Endodermal cell (in vitro differentiated cells): ENCODE results near the gene PLXNC1. TPM values are rescaled to one million over a fixed set of nuclear protein-coding genes. Genes with fewer than 3 reads are reported as not detected.
A peak's percentile ranks its signal among the peaks of the same experiment; 100 is the strongest.

Experiments used
- DNase-seq: peaks from one replicate; pipeline ENCODE4 v3.0.0-alpha.2; 2017
- H3K27ac ChIP-seq: 2 replicates; pipeline ENCODE4 v1.5.1; 2013; ENCODE audit warnings: mild to moderate bottlenecking, low read depth, low read length, moderate library complexity
- H3K27me3 ChIP-seq: 2 replicates; pipeline ENCODE4 v1.6.1; 2013; ENCODE audit warnings: mild to moderate bottlenecking, low read length, moderate library complexity; ENCODE audit not compliant: insufficient read depth, control insufficient read depth, poor library complexity, severe bottlenecking
- H3K36me3 ChIP-seq: 2 replicates; pipeline ENCODE4 v1.7.0; 2013; ENCODE audit warnings: mild to moderate bottlenecking, low read length, moderate library complexity; ENCODE audit not compliant: control insufficient read depth, insufficient read depth
- H3K4me1 ChIP-seq: one replicate; pipeline ENCODE4 v1.7.0; 2013; ENCODE audit warnings: low read length; ENCODE audit not compliant: control insufficient read depth, insufficient read depth
- H3K4me3 ChIP-seq: 2 replicates; pipeline ENCODE4 v1.5.1; 2013; ENCODE audit warnings: mild to moderate bottlenecking, low read length, moderate library complexity
- H3K9ac ChIP-seq: 2 replicates; pipeline ENCODE4 v1.6.1; 2013; ENCODE audit warnings: mild to moderate bottlenecking, low read length, moderate library complexity; ENCODE audit not compliant: poor library complexity, severe bottlenecking; ENCODE audit errors: extremely low read depth
- H3K9me3 ChIP-seq: 2 replicates; pipeline ENCODE4 v1.6.1; 2013; ENCODE audit warnings: mild to moderate bottlenecking, low read length, moderate library complexity; ENCODE audit not compliant: control insufficient read depth
- H3K27ac Mint-ChIP-seq: 2 replicates; pipeline ENCODE4 v1.8.0; 2020; ENCODE audit warnings: mixed read lengths
- H3K27me3 Mint-ChIP-seq: 2 replicates; pipeline ENCODE4 v1.8.0; 2021; ENCODE audit warnings: mild to moderate bottlenecking, mixed read lengths; ENCODE audit not compliant: insufficient read depth
- H3K36me3 Mint-ChIP-seq: 2 replicates; pipeline ENCODE4 v1.8.0; 2020; ENCODE audit warnings: low read depth, mixed read lengths
- H3K4me1 Mint-ChIP-seq: 2 replicates; pipeline ENCODE4 v1.8.0; 2020; ENCODE audit warnings: mixed read lengths
- H3K4me3 Mint-ChIP-seq: 2 replicates; pipeline ENCODE4 v1.8.0; 2020; ENCODE audit warnings: mild to moderate bottlenecking, moderate library complexity, mixed read lengths
- H3K9me3 Mint-ChIP-seq: 2 replicates; pipeline ENCODE4 v1.8.0; 2020; ENCODE audit warnings: mild to moderate bottlenecking, mixed read lengths
- WGBS, 2 experiments: methylation state at CpG; one replicate each; pipeline versions ENCODE4 v1.1.5 to v1.1.7; 2013; ENCODE audit warnings: missing lambda C conversion rate in 2 of 2, mixed read lengths in 1 of 2; ENCODE audit not compliant: insufficient coverage in 1 of 2, insufficient read length in 1 of 2; 5-methylcytosine and 5-hydroxymethylcytosine counted together
- total RNA-seq, 2 donors: library from RNA; stranded (reverse); fragmentation: NEBNext Ultra II Directional in 1 of 2; extraction: Animal tissue kit (Norgen Biotek cat#: 25700) in 1 of 2; gene quantifications; 2 replicates in 1 of 2; 3 replicates in 1 of 2; pipeline ENCODE4 v1.2.1, GENCODE V29; 2021
- TF ChIP-seq, protein P1 (sequence below): fragments of 200-600 bp; sonication (generic); conservative IDR thresholded peaks from 2 replicates; pipeline ENCODE4 v1.5.0; 2021; ENCODE audit warnings: antibody characterized with exemption, mild to moderate bottlenecking

The PLXNC1 gene
- total RNA-seq, 2 donors from 2014 or later = 1.6 to 1.9 TPM

DNA sequence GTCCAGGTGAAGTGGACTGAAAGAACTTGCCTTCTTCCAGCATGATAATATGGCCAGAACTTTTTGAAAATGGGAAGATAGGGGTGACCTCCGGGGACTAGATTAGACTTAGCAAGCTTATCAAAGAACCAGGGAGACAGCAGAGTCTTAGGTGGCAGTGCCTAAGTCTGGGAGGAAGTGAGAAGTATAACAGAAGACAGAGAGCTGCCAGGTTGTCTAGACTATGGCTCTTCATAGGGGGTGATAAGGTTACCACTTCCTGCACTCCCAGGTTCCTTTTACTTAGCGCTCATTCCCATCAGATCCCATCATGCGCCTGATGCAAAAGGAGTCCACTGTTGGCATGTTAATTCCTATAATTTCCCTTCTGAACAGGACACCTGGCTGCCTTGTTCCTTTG is 69.9 kb downstream of the PLXNC1 start:
- Histone ChIP-seq H3K27ac (no peak overlapping the region), H3K4me3 (no peak overlapping the region), H3K9ac (no peak overlapping the region), H3K36me3 (no peaks in the 10 kb centered on the region), H3K4me1 (no peaks in the 10 kb centered on the region), H3K27me3 (no peaks in the 10 kb centered on the region), H3K9me3 (no peaks in the 10 kb centered on the region)
- no peaks in the 10 kb centered on the region for H3K9me3 Mint-ChIP-seq
- no peak overlapping the region for H3K4me3 Mint-ChIP-seq
- no peaks in the 10 kb centered on the region for H3K36me3 Mint-ChIP-seq
- WGBS, 2 experiments = 97 to 100% methylated on average over 2 to 3 of the region's 3 CpGs
- no peaks in the 10 kb centered on the region for H3K4me1 Mint-ChIP-seq
- peak; percentile 20 for DNase-seq
- no peak overlapping the region for H3K27ac Mint-ChIP-seq
- TF ChIP-seq, protein P1, sequence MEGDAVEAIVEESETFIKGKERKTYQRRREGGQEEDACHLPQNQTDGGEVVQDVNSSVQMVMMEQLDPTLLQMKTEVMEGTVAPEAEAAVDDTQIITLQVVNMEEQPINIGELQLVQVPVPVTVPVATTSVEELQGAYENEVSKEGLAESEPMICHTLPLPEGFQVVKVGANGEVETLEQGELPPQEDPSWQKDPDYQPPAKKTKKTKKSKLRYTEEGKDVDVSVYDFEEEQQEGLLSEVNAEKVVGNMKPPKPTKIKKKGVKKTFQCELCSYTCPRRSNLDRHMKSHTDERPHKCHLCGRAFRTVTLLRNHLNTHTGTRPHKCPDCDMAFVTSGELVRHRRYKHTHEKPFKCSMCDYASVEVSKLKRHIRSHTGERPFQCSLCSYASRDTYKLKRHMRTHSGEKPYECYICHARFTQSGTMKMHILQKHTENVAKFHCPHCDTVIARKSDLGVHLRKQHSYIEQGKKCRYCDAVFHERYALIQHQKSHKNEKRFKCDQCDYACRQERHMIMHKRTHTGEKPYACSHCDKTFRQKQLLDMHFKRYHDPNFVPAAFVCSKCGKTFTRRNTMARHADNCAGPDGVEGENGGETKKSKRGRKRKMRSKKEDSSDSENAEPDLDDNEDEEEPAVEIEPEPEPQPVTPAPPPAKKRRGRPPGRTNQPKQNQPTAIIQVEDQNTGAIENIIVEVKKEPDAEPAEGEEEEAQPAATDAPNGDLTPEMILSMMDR = no peak
- no peaks in the 10 kb centered on the region for H3K27me3 Mint-ChIP-seq

DNA sequence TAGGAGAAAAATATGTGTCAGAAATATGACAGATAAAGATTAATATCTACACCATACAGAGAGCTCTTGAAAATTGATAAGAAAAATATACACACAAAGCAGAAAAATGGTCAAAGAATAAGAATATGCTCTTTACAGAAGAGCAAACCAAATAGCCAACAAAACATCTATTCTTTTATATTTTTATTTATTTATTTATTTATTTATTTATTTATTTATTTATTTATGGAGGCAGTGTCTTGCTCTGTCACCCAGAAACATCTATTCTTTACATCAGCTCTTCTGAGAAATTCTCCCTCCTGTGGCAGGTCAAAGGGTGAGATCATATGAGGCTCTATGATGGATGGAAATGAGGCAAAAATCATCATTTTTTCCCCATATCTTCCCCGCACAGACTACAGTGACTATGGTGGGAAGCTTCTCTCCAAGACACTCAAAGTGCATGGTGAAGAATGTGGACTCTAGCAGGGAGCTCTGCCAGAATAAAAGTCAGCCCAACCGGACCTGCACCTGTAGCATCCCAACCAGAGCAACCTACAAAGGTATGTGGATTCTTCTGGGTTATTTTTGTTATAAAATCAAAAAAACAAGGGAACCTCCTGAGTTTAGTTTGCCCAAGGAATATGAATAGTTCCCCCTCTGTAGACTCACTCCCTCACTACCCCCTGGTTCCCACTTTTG is 71.4 kb downstream of the PLXNC1 start:
- Mint-ChIP-seq H3K9me3 (no peaks in the 10 kb centered on the region), H3K4me1 (peaks cover 6% of the 10 kb centered on the region), H3K36me3 (no peaks in the 10 kb centered on the region), H3K27ac (no peak overlapping the region), H3K4me3 (no peak overlapping the region), H3K27me3 (no peaks in the 10 kb centered on the region)
- Histone ChIP-seq H3K27ac (no peak overlapping the region), H3K4me3 (no peak overlapping the region), H3K9me3 (no peaks in the 10 kb centered on the region), H3K4me1 (no peaks in the 10 kb centered on the region), H3K27me3 (no peaks in the 10 kb centered on the region), H3K36me3 (no peaks in the 10 kb centered on the region), H3K9ac (no peak overlapping the region)
- DNase-seq = no peak
- TF ChIP-seq, protein P1 = no peak
- 80 to 92% methylated on average over 1 to 2 of the region's 2 CpGs for WGBS, 2 experiments

DNA sequence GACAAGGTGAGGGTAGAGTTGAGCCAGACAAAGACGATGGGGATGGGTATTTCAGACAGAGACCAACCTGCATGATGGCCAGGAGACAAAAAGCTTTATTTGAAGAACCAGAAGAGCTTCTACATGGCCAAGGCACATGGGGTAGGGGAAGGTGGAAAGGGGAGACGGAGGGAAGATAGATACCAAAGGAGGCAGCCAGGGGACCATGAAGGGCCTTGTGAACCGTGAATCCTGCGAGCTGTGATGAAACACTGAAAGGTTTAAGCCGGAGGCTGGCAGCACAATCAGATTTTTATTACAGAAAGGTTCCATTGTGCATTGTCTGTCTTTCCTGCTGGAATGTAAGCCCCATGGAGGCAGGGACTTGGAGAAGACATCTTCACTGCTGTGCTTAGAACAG is 72.4 kb downstream of the PLXNC1 start:
- Histone ChIP-seq H3K27me3 (no peaks in the 10 kb centered on the region), H3K36me3 (no peaks in the 10 kb centered on the region), H3K4me3 (no peak overlapping the region), H3K4me1 (no peaks in the 10 kb centered on the region), H3K27ac (no peak overlapping the region), H3K9ac (no peak overlapping the region), H3K9me3 (no peaks in the 10 kb centered on the region)
- Mint-ChIP-seq H3K27me3 (no peaks in the 10 kb centered on the region), H3K4me1 (peaks cover 6% of the 10 kb centered on the region), H3K4me3 (no peak overlapping the region), H3K36me3 (no peaks in the 10 kb centered on the region), H3K27ac (no peak overlapping the region), H3K9me3 (no peaks in the 10 kb centered on the region)
- WGBS, 2 experiments = 91 to 96% methylated on average over 4 of the region's 5 CpGs
- TF ChIP-seq, protein P1 = no peak
- no peak for DNase-seq
